ENCODE results near the gene PRR3.

DNA sequence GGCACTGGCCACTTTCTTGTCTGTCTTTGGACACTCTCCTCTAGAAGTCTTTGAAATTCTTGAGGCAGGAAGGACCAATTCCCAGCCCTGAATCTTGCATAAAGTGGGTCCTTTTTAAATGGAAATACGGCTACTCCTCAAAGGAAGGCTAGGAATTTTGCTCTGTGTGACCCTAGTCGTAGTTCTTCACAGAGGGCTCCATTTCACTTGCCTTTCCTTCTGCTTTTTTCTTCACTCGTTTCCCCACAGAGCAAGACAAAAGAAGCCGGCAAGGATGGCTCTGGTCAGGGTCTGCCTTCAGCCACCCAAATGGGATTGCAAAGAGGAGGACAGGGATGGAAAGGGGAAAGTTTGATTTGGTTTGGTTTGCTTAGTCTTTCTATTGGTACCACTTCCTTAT lies 42.0 kb upstream of the PRR3 start:
- TF ChIP-seq MAFK (conservative IDR thresholded peaks at IDR 0.05 in 1 of 2, IDR thresholded peaks at IDR 0.05 in 1 of 2; ENCODE audit: low read length in 2 of 2), result no peak
- TF ChIP-seq GTF2F1 (IDR thresholded peaks at IDR 0.05; ENCODE audit: low read length), result no peak
- no peak for TF ChIP-seq PHF8 (CRISPR knock-in tag; IDR thresholded peaks at IDR 0.05)
- TF ChIP-seq, protein P1, sequence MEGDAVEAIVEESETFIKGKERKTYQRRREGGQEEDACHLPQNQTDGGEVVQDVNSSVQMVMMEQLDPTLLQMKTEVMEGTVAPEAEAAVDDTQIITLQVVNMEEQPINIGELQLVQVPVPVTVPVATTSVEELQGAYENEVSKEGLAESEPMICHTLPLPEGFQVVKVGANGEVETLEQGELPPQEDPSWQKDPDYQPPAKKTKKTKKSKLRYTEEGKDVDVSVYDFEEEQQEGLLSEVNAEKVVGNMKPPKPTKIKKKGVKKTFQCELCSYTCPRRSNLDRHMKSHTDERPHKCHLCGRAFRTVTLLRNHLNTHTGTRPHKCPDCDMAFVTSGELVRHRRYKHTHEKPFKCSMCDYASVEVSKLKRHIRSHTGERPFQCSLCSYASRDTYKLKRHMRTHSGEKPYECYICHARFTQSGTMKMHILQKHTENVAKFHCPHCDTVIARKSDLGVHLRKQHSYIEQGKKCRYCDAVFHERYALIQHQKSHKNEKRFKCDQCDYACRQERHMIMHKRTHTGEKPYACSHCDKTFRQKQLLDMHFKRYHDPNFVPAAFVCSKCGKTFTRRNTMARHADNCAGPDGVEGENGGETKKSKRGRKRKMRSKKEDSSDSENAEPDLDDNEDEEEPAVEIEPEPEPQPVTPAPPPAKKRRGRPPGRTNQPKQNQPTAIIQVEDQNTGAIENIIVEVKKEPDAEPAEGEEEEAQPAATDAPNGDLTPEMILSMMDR (CRISPR knock-in tag; IDR thresholded peaks at IDR 0.05), result no peak
- TF ChIP-seq ZNF3 (CRISPR knock-in tag; IDR thresholded peaks at IDR 0.05), result no peak
- no peak for TF ChIP-seq ZNF589 (CRISPR knock-in tag; conservative IDR thresholded peaks at IDR 0.05)
- TF ChIP-seq FOXM1 (CRISPR knock-in tag; IDR thresholded peaks at IDR 0.05), result no peak
- TF ChIP-seq RELA (CRISPR knock-in tag; IDR thresholded peaks at IDR 0.05), result no peak
